H1 (cell line): ENCODE data around the gene PRUNE1. TPM values are rescaled to one million over a fixed set of nuclear protein-coding genes. Genes with fewer than 3 reads are reported as not detected.

Experiments used
- CTCF ChIA-PET: fragments of 300-600 bp; sonication (Branson Sonifier 250); formaldehyde crosslinking; loops from one replicate; lab custom pipeline; 2021; ENCODE audit not compliant: partially characterized antibody; lab: Charles Lee
- POLR2A ChIA-PET: fragments of 300-600 bp; sonication (Branson Sonifier 250); formaldehyde crosslinking; loops from one replicate; lab custom pipeline; 2021; ENCODE audit warnings: inconsistent platforms; ENCODE audit not compliant: partially characterized antibody; lab: Charles Lee
- DNase-seq, 2 experiments: peaks; one replicate each; pipeline versions ENCODE4 v3.0.0 to v3.0.0-alpha.2; 2010 to 2022; ENCODE audit warnings: low spot score in 2 of 2, low read depth in 1 of 2, mixed read lengths in 1 of 2
- FAIRE-seq: peaks from 2 replicates; lab custom pipeline; 2011; peaks lifted over from hg19 to GRCh38; lab: Jason Lieb, UNC
- H2AFZ ChIP-seq: 2 replicates; pipeline ENCODE4 v1.8.1; 2012; ENCODE audit warnings: low read length, inconsistent platforms
- H2AK5ac ChIP-seq: 2 replicates; pipeline ENCODE4 v1.6.1; 2013; ENCODE audit warnings: low read depth, low read length
- H2BK120ac ChIP-seq: replicated peaks from 2 replicates; pipeline ENCODE3; 2013; ENCODE audit warnings: low read depth, low read length, inconsistent platforms
- H2BK12ac ChIP-seq: 2 replicates; pipeline ENCODE4 v1.6.1; 2013; ENCODE audit warnings: low read depth, low read length
- H2BK15ac ChIP-seq: 2 replicates; pipeline ENCODE4 v1.6.1; 2013; ENCODE audit warnings: low read length
- H2BK20ac ChIP-seq: 2 replicates; pipeline ENCODE4 v1.6.1; 2013; ENCODE audit warnings: low read length
- H2BK5ac ChIP-seq: 2 replicates; pipeline ENCODE4 v1.6.1; 2013; ENCODE audit warnings: low read depth, low read length
- H3K14ac ChIP-seq: 2 replicates; pipeline ENCODE4 v1.6.1; 2013; ENCODE audit warnings: inconsistent platforms; ENCODE audit not compliant: insufficient read length
- H3K18ac ChIP-seq: 2 replicates; pipeline ENCODE4 v1.6.1; 2013; ENCODE audit warnings: low read length; ENCODE audit errors: extremely low read depth
- H3K23ac ChIP-seq: 2 replicates; pipeline ENCODE4 v1.6.1; 2013; ENCODE audit warnings: inconsistent platforms; ENCODE audit not compliant: insufficient read length
- H3K23me2 ChIP-seq: 2 replicates; pipeline ENCODE4 v1.6.1; 2013; ENCODE audit warnings: low read depth, low read length
- H3K27ac ChIP-seq: 2 replicates; pipeline ENCODE4 v1.6.1; 2011; ENCODE audit warnings: low read depth, low read length, inconsistent platforms
- H3K27me3 ChIP-seq, 4 experiments: replicated peaks in 1 of 4; 1 replicate in 1 of 4; 2 replicates in 3 of 4; pipeline versions ENCODE4 v1.6.1 to v1.8.1; 2011 to 2013; ENCODE audit warnings: low read length in 3 of 4, mild to moderate bottlenecking in 3 of 4, inconsistent platforms in 2 of 4, mixed read lengths in 2 of 4, moderate library complexity in 1 of 4; ENCODE audit not compliant: control insufficient read depth in 3 of 4, insufficient read depth in 3 of 4; ENCODE audit errors: extremely low read depth in 1 of 4
- H3K36me3 ChIP-seq, 4 experiments: 2 replicates each; pipeline versions ENCODE4 v1.6.1 to v1.8.1; 2011 to 2013; ENCODE audit warnings: mild to moderate bottlenecking in 4 of 4, low read length in 3 of 4, moderate library complexity in 2 of 4, control low read depth in 1 of 4, inconsistent platforms in 1 of 4; ENCODE audit not compliant: insufficient read depth in 4 of 4, control insufficient read depth in 2 of 4
- H3K4ac ChIP-seq: replicated peaks from 2 replicates; pipeline ENCODE3; 2013; ENCODE audit warnings: low read length, low read depth, mixed read lengths, inconsistent platforms; ENCODE audit not compliant: insufficient read length
- H3K4me1 ChIP-seq, 4 experiments: replicated peaks in 1 of 4; 1 replicate in 1 of 4; 2 replicates in 3 of 4; pipeline versions ENCODE4 v1.6.1 to v1.8.1; 2011 to 2013; ENCODE audit warnings: low read length in 3 of 4, inconsistent platforms in 2 of 4, mixed read lengths in 1 of 4; ENCODE audit not compliant: insufficient read depth in 4 of 4, control insufficient read depth in 3 of 4
- H3K4me2 ChIP-seq, 2 experiments: 2 replicates each; pipeline versions ENCODE4 v1.6.1 to v1.8.1; 2011 to 2013; ENCODE audit warnings: low read depth in 2 of 2, low read length in 2 of 2, control low read depth in 1 of 2, inconsistent platforms in 1 of 2, mild to moderate bottlenecking in 1 of 2; ENCODE audit not compliant: insufficient read depth in 1 of 2
- H3K4me3 ChIP-seq, 4 experiments: fragments of 200-600, 300-600 bp in 1 of 4; sonication (generic), shearing (Covaris generic), sonication (Bioruptor Twin) in 1 of 4; 2 replicates each; pipeline versions ENCODE4 v1.5.1 to v1.8.1; 2011 to 2016; ENCODE audit warnings: low read length in 4 of 4, low read depth in 3 of 4, control low read depth in 2 of 4, inconsistent platforms in 2 of 4, mild to moderate bottlenecking in 2 of 4, mixed read lengths in 1 of 4, moderate library complexity in 1 of 4; ENCODE audit not compliant: insufficient read depth in 2 of 4; ENCODE audit errors: extremely low read depth in 1 of 4
- H3K56ac ChIP-seq: replicated peaks from 2 replicates; pipeline ENCODE3; 2013; ENCODE audit warnings: low read depth, mild to moderate bottlenecking, mixed read lengths, low read length, inconsistent platforms; ENCODE audit not compliant: insufficient read length
- H3K79me1 ChIP-seq: 2 replicates; pipeline ENCODE4 v1.6.1; 2013; ENCODE audit warnings: low read depth, low read length, control low read depth
- H3K79me2 ChIP-seq, 2 experiments: 2 replicates each; pipeline versions ENCODE4 v1.6.1 to v1.8.1; 2012 to 2013; ENCODE audit warnings: low read length in 2 of 2, mild to moderate bottlenecking in 2 of 2, inconsistent platforms in 1 of 2; ENCODE audit not compliant: insufficient read depth in 2 of 2, control insufficient read depth in 1 of 2
- H3K9ac ChIP-seq, 4 experiments: replicated peaks in 1 of 4; 1 replicate in 1 of 4; 2 replicates in 3 of 4; pipeline versions ENCODE4 v1.6.1 to v1.8.1; 2011 to 2013; ENCODE audit warnings: low read depth in 3 of 4, low read length in 3 of 4, control low read depth in 2 of 4, mild to moderate bottlenecking in 2 of 4, moderate library complexity in 2 of 4, inconsistent platforms in 1 of 4; ENCODE audit errors: extremely low read depth in 1 of 4
- H3K9me3 ChIP-seq, 2 experiments: 2 replicates each; pipeline versions ENCODE4 v1.6.1 to v1.8.1; 2012 to 2013; ENCODE audit warnings: mild to moderate bottlenecking in 2 of 2, moderate library complexity in 2 of 2, control low read depth in 1 of 2, inconsistent platforms in 1 of 2, low read depth in 1 of 2, low read length in 1 of 2, mixed read lengths in 1 of 2; ENCODE audit not compliant: insufficient read depth in 2 of 2
- H4K20me1 ChIP-seq, 2 experiments: replicated peaks in 1 of 2; 2 replicates each; pipeline versions ENCODE3 to v1.8.1; 2011 to 2013; ENCODE audit warnings: inconsistent platforms in 2 of 2, low read length in 2 of 2, mild to moderate bottlenecking in 1 of 2; ENCODE audit not compliant: insufficient read depth in 2 of 2, control insufficient read depth in 1 of 2
- H4K5ac ChIP-seq: 2 replicates; pipeline ENCODE4 v1.6.1; 2013; ENCODE audit warnings: low read length, low read depth, mixed read lengths, inconsistent platforms; ENCODE audit not compliant: insufficient read length
- H4K8ac ChIP-seq: 2 replicates; pipeline ENCODE4 v1.8.0; 2013; ENCODE audit warnings: mild to moderate bottlenecking, moderate library complexity, low read length, inconsistent platforms; ENCODE audit not compliant: insufficient read depth; ENCODE audit errors: extremely low read depth
- H4K91ac ChIP-seq: replicated peaks from 2 replicates; pipeline ENCODE3; 2013; ENCODE audit warnings: low read length, mixed read lengths, inconsistent platforms; ENCODE audit not compliant: insufficient read length
- POLR2A ChIP-seq, 2 experiments: IDR thresholded peaks; 1 replicate in 1 of 2; 2 replicates in 1 of 2; pipeline ENCODE4 v1.6.1; 2011; ENCODE audit warnings: low read depth in 2 of 2, low read length in 2 of 2, mild to moderate bottlenecking in 2 of 2; ENCODE audit errors: control extremely low read depth in 1 of 2
- TEAD4 ChIP-seq: IDR thresholded peaks from 2 replicates; pipeline ENCODE4 v1.6.1; 2012; ENCODE audit warnings: low read depth, low read length, inconsistent platforms, mixed read lengths
- WGBS, 2 experiments: shearing (Covaris generic) in 1 of 2; methylation state at CpG; one replicate each; pipeline versions ENCODE4 v1.1.6 to v1.1.7; 2013 to 2015; ENCODE audit warnings: low lambda C conversion rate in 2 of 2, mixed read lengths in 2 of 2, inconsistent platforms in 1 of 2, low coverage in 1 of 2, missing lambda C conversion rate in 1 of 2; ENCODE audit not compliant: insufficient replicate concordance in 2 of 2, insufficient coverage in 1 of 2, insufficient read length in 1 of 2; ENCODE audit errors: extremely low coverage in 1 of 2, missing lambda C conversion rate in 1 of 2; 5-methylcytosine and 5-hydroxymethylcytosine counted together
- polyA plus RNA-seq, 7 experiments: library from polyadenylated mRNA; depleted of rRNA in 3 of 7; stranded (reverse) in 5 of 7; unstranded in 2 of 7; fragments of >200 nt in 5 of 7; fragments of 200-250 nt in 2 of 7; gene quantifications; 1 replicate in 5 of 7; 2 replicates in 1 of 7; 4 replicates in 1 of 7; pipeline versions ENCODE4 v1.2.1 to v1.2.3, GENCODE V29; 2011 to 2013; ENCODE audit warnings: missing spikeins in 2 of 7, mixed read lengths in 2 of 7
- total RNA-seq: library from RNA; stranded (reverse); fragmentation: NEBNext Ultra II Directional; extraction: Animal tissue kit (Norgen Biotek cat#: 25700); gene quantifications from 2 replicates; pipeline ENCODE4 v1.2.1, GENCODE V29; 2021

Gene PRUNE1
- total and polyA plus RNA-seq, 2 of the 8 experiments (the other 6 are each of a cell fraction or from before 2014, with no cell fraction given) = 32.8 to 54.2 TPM

- no peak overlapping the region for H3K4ac ChIP-seq
- H3K4me3 ChIP-seq = no peak overlapping the region
- H2BK12ac ChIP-seq = no peak overlapping the region
- no peak overlapping the region for H2BK5ac ChIP-seq
- H3K4me2 ChIP-seq = no peak overlapping the region; a peak in 1 of 4 replicates
- H3K9me3 ChIP-seq = no peaks in the 10 kb centered on the region
- H3K27me3 ChIP-seq = no peaks in the 10 kb centered on the region
- H4K8ac ChIP-seq = no peak overlapping the region
- H3K14ac ChIP-seq = no peak overlapping the region
- no peak overlapping the region for H3K56ac ChIP-seq
- H3K79me2 ChIP-seq = no peaks in the 10 kb centered on the region
- no peak overlapping the region for H3K23ac ChIP-seq
- H2BK120ac ChIP-seq = no peak overlapping the region
- H2BK20ac ChIP-seq = no peak overlapping the region
- no peak overlapping the region for H2AFZ ChIP-seq
- H2BK15ac ChIP-seq = no peak overlapping the region
- 91% methylated on average over 2 of the region's 2 CpGs; no CpG with 5 or more reads in 1 of the 2 experiments for WGBS, 2 experiments
- no peak overlapping the region for H4K5ac ChIP-seq
- peaks cover 0 to 3% of the 10 kb centered on the region in 2 experiments for H4K20me1 ChIP-seq
- no peak overlapping the region for H3K18ac ChIP-seq
- ChIA-PET POLR2A (interaction anchor here (0.5 to 7.7 kb wide), 10 partner anchors 9 to 700 kb away, joined by 3 to 107 read pairs (median 4); partner anchors contain the start of genes BNIPL, CDC42SE1 and MLLT11), CTCF (interaction anchor here (0.7 to 9.6 kb wide), 6 partner anchors 10 to 25 kb away, joined by 3 to 95 read pairs (median 6); partner anchors contain the start of genes BNIPL, CDC42SE1 and MLLT11)
- TF ChIP-seq POLR2A (IDR thresholded peaks at IDR 0.05; ENCODE audit: control extremely low read depth in 1 of 2, low read depth in 2 of 2, low read length in 2 of 2) (peak in 1 of 2 experiments; percentile 38; a peak in 1 of 3 replicates), TEAD4 (no peak)
- H3K4me1 ChIP-seq = peaks cover 0 to 7% (median 3%) of the 10 kb centered on the region in 4 experiments; a peak in 4 of 7 replicates
- no peak for DNase-seq
- no peak overlapping the region for H4K91ac ChIP-seq
- H3K23me2 ChIP-seq = peaks cover 8% of the 10 kb centered on the region; the same call in 1 of the 2 replicates
- H3K27ac ChIP-seq = no peak overlapping the region
- no peak overlapping the region for H2AK5ac ChIP-seq
- peaks cover 10 to 48% (median 27%) of the 10 kb centered on the region in 4 experiments for H3K36me3 ChIP-seq
- FAIRE-seq = no peak
- peaks cover under 1% of the 10 kb centered on the region; the same call in 1 of the 2 replicates for H3K79me1 ChIP-seq
- no peak overlapping the region for H3K9ac ChIP-seq
Measured at GRCh38 chr1:151050051-151050688, 41.9 kb downstream of the PRUNE1 start.
